ENCODE measurements around the gene SMYD4.
"Not testable (repeated sequence)": the region's sequence is repeated elsewhere in the genome, so short reads cannot be mapped to it uniquely, and the experiment has no call there.

SMYD4 gene

GRCh38 chr17:1753767-1754429 lies 75.8 kb downstream of the SMYD4 start:
- no peak for DNase-seq (ENCODE audit: low spot score)

- no peak for DNase-seq (ENCODE audit: low spot score)
Measured at GRCh38 chr17:1752425-1753262, 77.1 kb downstream of the SMYD4 start.

DNA sequence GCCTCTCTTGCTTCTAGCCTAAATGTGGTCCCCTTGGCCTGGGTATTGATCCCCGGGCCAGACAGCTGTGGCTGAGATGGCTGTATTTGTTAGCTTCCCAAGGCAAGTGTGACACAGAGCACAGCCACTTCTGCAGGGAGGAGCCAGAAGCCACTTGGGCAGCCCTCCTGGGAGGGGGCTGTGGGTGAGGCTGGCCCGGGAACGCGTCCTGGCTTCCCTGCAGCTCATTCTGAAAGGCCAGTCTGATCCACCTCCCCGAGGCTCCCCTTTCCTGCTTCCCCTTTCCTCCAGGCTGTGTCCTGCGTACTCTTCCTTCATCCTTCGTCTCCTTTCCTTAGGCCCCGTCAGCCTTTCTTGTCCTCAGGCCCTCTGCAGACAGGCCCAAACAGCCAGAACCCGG lies 79.1 kb downstream of the SMYD4 start:
- DNase-seq (ENCODE audit: low spot score), result no peak

DNA sequence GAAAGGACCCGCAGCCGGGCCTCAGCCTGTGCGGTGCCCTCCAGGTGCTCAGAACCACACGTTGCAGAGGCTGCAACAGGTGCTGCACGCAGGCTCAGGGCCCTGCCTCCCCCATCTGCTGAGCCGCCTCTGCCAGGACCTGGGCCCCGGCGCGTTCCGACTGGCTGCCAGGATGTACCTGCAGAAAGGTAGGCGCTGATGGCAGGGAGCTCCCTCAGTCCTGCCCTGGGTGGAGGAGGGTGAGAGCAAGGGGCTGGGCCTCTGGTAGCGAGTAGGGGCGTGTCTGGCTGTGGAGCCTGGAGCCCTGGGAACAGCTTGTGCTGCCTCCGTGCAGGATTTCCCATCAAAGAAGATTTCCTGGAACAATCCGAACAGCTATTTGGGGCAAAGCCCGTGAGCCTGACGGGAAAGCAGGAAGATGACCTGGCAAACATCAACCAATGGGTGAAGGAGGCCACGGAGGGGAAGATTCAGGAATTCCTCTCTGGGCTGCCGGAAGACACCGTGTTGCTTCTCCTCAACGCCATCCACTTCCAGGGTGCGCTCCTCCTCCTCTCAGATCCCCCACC lies 82.6 kb downstream of the SMYD4 start:
- no peak for DNase-seq (ENCODE audit: low spot score)

DNA sequence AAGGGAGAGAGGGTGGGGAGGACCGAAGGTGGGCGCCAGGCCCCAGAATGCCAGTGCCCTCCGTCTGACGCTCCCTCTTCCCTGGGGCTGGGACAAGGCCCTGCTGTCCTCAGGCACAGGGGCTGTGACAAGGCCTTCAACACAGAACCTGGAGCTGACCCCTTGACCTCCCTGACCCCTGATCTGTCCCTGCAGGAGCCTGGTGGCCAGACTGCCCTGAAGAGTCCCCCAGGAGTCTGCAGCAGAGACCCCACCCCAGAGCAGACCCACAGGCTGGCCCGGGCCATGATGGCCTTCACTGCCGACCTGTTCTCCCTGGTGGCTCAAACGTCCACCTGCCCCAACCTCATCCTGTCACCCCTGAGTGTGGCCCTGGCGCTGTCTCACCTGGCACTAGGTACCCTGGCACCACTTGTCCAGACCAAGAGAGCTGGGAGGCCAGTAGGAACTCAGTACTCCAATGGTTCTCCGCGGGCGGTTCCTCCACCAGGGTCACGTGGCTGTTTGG lies 84.1 kb downstream of the SMYD4 start:
- no peak for DNase-seq (ENCODE audit: low spot score)

DNA sequence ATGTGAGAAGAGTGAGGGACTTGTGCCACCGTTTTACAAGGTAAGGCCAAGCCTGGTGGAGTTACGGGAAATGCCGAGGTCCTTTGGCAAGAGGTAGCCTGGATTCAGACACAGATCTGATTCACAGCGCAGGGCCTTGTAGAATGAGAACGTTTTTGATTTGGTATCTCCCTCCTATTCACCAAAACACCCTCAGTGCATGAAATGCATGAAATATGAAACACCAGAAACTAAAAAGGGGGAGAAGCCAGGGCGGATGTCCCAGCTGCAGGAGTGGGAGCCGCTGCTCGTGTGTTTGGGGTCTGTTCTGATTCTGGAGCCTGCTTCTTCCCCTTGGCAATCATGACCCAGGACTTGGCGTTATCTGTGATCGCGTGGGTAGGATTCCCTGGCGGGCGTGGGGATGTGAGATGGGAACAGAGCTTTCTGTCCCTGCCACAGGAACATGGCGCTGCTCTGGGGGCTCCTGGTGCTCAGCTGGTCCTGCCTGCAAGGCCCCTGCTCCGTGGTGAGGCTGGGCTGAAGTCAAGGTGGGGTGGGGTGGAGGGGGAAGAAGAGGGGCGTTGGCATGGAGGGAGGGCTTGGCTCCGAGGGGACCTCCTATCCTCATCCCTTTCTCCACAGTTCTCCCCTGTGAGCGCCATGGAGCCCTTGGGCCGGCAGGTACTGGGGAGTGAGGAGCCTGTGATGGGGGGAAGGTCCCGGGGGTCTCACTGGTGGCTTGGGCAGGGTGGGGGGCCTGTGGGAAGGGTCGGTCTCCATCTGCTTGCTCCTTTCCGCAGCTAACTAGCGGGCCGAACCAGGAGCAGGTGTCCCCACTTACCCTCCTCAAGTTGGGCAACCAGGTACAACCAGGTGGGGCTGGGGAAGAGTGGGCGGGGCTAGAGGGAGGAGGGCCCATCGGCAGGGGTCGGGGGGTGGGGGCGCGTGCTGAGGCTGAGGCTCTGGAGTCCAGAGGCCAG lies 84.9 kb downstream of the SMYD4 start:
- no peak for DNase-seq (ENCODE audit: low spot score)

- DNase-seq (ENCODE audit: low spot score), result no peak
Measured at GRCh38 chr17:1743088-1743439, 86.6 kb downstream of the SMYD4 start.

- no peak for DNase-seq (ENCODE audit: low spot score)
Measured at GRCh38 chr17:1742371-1743087, 87.2 kb downstream of the SMYD4 start, which contains the start of gene SERPINF2. Gene SERPINF2 (plus strand): TSS chr17:1742871. CDS start chr17:1744996, 2,125 bp downstream.

- not testable (repeated sequence) for DNase-seq (ENCODE audit: low spot score)
Measured at GRCh38 chr17:1741899-1742298, 87.8 kb downstream of the SMYD4 start.

GRCh38 chr17:1737531-1738291 lies 92.0 kb downstream of the SMYD4 start:
- DNase-seq (ENCODE audit: low spot score), result no peak

DNA sequence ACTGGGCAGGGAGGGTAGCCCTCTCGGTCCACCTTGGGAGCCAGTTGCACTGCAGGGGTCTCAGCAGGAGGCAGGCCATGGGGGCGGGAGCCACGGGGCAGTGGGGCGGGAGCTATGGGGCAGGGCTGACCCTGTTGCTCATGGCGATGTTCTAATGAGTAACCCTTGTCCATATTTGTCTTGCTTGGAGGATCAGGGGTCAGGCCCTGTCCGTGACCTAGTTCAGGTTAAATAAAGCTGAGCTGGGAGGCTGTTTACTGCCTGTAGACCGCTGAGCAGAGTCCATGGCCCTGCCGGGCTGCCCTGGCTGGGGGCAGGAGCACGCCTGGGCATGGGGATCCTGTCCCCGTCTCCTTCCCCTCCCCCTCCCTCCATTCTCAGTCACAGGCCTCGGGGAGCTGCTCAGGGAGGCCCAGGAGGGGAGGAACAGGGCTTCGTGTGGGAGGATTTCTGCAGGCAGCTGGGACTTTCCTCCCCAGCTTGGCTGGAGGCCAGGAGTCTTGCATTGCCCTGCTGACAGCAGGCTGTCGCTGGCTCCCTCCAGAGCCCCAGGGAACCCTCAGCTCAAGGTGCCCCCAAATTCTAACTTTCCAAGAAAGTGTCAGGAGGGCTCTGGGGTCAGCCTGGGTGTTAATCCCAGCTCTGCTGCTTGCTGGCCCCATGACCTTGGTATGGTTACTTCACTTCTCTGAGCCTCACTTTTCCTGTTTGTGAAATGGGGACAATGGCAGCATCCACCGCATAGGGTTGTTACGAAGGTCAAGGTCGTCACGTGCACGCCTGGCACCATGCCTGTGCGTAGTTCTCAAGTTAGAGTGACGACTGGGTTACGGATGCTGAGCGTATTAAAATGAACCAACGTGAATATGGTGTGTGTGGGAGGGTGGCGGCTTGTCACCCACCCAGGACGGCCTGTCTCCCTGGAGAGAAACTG lies 93.1 kb downstream of the SMYD4 start:
- DNase-seq (ENCODE audit: low spot score), result peak; percentile 34

GRCh38 chr17:1735834-1736347 lies 93.8 kb downstream of the SMYD4 start:
- DNase-seq (ENCODE audit: low spot score), result no peak

DNA sequence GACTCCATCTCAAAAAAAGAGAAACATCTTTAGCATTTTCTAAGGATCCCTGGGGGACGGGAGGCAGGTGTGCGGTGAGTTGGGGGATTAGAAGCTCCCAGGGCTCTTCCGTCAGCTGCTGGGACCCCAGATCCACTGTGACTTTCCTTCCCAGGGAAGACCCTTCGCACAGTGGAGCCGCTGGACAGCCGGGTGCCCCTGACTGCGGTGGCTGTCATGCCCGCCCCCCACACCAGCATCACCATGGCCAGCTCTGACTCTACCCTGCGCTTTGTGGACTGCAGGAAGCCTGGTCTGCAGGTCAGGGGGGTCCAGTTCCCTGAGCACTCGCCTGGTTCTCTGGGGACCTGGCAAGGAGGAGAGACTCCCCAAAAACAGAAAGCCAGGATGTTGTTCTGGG lies 94.3 kb downstream of the SMYD4 start:
- no peak for DNase-seq (ENCODE audit: low spot score)

DNA sequence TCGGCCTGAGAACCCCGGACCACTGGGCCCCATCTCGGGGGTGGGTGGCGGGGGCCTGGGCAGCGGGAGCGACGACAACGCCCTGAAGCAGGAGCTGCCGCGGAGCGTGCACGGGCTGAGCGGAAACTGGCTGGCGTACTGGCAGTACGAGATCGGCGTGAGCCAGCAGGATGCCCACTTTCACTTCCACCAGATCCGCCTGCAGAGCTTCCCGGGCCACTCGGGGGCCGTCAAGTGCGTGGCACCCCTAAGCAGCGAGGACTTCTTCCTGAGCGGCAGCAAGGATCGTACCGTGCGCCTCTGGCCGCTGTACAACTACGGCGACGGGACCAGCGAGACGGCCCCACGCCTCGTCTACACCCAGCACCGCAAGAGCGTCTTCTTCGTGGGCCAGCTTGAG lies 95.9 kb downstream of the SMYD4 start:
- DNase-seq (ENCODE audit: low spot score), result no peak

DNA sequence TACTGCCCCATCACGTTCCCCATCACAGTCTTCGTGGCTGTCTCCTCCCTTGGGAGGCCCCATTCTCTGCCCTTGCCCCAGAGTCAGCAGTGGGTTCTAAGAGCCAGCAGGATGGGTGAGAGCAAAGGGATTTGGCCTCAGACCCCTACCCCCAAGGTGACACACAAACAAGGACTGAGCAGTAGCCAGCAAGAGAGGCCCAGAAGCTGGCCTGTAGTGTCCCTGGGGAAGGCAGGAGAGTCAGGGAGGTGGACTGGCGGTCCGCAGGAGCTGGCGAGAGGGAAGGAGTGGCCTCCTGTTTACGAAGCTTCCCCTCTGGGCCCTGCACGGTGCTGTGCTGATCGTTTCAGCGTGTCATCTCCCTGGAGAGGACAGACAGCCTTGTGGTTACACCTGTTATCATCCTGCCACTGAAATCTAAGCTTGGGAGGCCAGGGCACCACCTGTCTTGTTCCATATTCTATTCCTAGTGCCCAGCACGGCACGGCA lies 96.8 kb downstream of the SMYD4 start:
- DNase-seq (ENCODE audit: low spot score), result no peak

DNA sequence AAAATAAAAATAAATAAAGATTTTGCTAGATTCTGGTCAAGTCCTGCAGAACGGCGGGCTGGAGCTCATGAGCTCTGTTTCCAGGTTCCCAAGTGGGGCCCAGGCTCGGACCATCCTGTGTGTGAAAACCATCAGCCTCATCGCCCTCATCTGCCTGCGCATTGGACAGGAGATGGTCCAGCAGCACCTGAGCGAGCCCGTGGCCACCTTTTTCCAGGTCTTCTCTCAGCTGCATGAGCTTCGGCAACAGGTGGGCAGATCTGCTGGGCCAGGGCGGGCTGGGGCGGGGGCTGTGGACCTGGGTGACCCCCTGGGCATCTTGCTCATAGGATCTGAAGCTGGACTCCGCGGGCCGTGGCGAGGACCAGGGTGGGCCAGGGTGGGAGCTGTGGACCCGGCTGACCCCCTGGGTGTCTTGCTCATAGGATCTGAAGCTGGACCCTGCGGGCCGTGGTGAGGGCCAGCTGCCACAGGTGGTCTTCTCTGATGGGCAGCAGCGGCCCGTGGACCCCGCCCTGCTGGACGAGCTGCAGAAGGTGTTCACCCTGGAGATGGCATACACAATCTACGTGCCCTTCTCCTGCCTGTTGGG lies 97.4 kb downstream of the SMYD4 start:
- no peak for DNase-seq (ENCODE audit: low spot score)

DNA sequence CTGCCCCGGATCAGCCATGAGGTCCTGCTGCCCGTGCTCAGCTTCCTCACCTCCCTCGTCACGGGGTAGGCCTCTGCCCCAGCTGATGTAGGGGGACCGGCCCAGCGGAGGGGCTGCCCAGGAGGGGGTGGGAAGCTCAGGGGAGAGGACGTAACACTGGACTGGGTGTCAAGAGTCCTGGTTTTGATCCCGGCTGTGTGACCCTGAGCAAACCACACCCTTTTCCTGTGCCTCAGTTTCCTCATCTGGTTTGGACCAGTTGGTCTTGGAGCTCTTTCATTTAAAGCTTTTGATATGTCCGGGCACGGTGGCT lies 98.6 kb downstream of the SMYD4 start:
- DNase-seq (ENCODE audit: low spot score), result no peak

DNA sequence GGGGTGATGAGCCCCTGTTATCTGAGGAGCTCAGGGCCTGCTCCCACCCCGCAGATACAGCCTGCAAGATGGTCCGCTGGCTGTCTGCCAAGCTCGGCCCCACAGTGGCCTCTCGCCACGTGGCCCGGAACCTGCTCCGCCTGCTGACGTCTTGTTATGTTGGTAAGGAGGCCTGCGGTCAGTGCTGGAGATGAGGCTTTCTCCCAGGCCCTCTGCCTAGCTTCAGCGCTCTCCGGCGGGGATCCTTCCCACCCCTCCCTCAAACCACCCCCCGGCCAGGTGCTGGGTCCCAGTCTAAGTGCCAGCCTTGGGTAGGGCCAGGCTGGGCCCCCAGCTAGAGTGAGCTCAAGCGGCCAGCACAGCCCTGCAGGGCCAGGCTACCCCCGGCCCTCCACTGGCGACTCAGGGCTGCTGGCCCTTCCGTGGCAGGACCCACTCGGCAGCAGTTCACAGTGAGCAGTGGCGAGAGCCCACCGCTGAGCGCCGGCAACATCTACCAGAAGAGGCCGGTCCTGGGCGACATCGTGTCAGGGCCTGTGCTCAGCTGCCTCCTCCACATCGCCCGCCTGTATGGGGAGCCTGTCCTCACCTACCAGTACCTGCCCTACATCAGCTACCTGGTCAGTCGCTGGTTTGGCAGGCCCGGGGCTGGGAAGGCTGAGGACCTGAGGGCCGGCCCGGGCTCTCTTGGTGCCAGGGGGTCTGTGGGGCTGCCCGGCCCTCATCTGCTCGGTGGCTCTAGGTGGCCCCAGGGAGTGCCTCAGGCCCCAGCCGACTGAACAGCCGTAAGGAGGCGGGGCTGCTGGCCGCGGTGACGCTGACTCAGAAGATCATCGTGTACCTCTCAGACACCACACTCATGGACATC lies 99.1 kb downstream of the SMYD4 start:
- DNase-seq (ENCODE audit: low spot score), result no peak

Data from NAMALWA (cell line).